ENCODE data around the gene SLC39A11. TPM values are rescaled to one million over a fixed set of nuclear protein-coding genes. Genes with fewer than 3 reads are reported as not detected.
A peak's percentile ranks its signal among the peaks of the same experiment; 100 is the strongest.

The SLC39A11 gene
- total RNA-seq: 100 to 1,000 TPM in 2 of 4 donors, 10 to 100 TPM in 2; 55.1 to 123 (median 97.0) TPM

GRCh38 chr17:73092523-73093135, at the start of gene SLC39A11:
Gene SLC39A11 (minus strand): TSS chr17:73092688. CDS start chr17:73088764, 3,924 bp downstream.
- H3K4me3 ChIP-seq (replicated peaks in 1 of 3): peak within 1 kb of the TSS; percentile 22 to 67 (median 46)
- H3K27ac ChIP-seq: peak within 1 kb of the TSS; percentile 74 to 80 (median 75)
- H3K36me3 ChIP-seq: peaks cover 1 to 2% of the 10 kb centered on the region in 2 donors
- peaks cover 17 to 22% of the 10 kb centered on the region in 2 donors for H3K4me1 ChIP-seq
- no peaks in the 10 kb centered on the region for H3K27me3 ChIP-seq
- no peaks in the 10 kb centered on the region for H3K9me3 ChIP-seq
- WGBS, 2 donors: 13 to 19% methylated on average over 14 to 21 of the region's 23 CpGs
- DNase-seq: peak; percentile 94 to 96
- intact Hi-C loops (cut with DNase I): no loop called here
- TF ChIP-seq CTCF (IDR thresholded peaks at IDR 0.05) (peak in 1 of 6 experiments; percentile 7), POLR2A (IDR thresholded peaks at IDR 0.05) (peak; percentile 10 to 71)

GRCh38 chr17:73141411-73141810, 48.9 kb upstream of the SLC39A11 start:
- intact Hi-C loops (cut with DNase I): no loop called here
- no peak overlapping the region for H3K4me3 ChIP-seq (replicated peaks in 1 of 3)
- no peak for DNase-seq
- H3K9me3 ChIP-seq: no peaks in the 10 kb centered on the region
- no peak overlapping the region for H3K27ac ChIP-seq
- no peaks in the 10 kb centered on the region for H3K36me3 ChIP-seq
- no peaks in the 10 kb centered on the region for H3K27me3 ChIP-seq
- H3K4me1 ChIP-seq: no peaks in the 10 kb centered on the region
- no peak for TF ChIP-seq POLR2A (IDR thresholded peaks at IDR 0.05)
- no peak for TF ChIP-seq CTCF (IDR thresholded peaks at IDR 0.05)
- 90 to 92% methylated on average over 6 of the region's 6 CpGs for WGBS, 2 donors

- no peak overlapping the region for H3K27ac ChIP-seq
- TF ChIP-seq CTCF (IDR thresholded peaks at IDR 0.05): no peak
- TF ChIP-seq POLR2A (IDR thresholded peaks at IDR 0.05): no peak
- no peaks in the 10 kb centered on the region for H3K9me3 ChIP-seq
- no peak overlapping the region for H3K4me3 ChIP-seq (replicated peaks in 1 of 3)
- WGBS, 2 donors: 58 to 59% methylated on average over 5 of the region's 5 CpGs
- intact Hi-C loops (cut with DNase I): no loop called here
- DNase-seq: no peak
- H3K27me3 ChIP-seq: no peaks in the 10 kb centered on the region
- H3K36me3 ChIP-seq: no peaks in the 10 kb centered on the region
- H3K4me1 ChIP-seq: no peaks in the 10 kb centered on the region
These were observed 48.1 kb upstream of the SLC39A11 start for GRCh38 chr17:73140566-73140965.

- DNase-seq: no peak
- Histone ChIP-seq H3K4me1 (no peaks in the 10 kb centered on the region), H3K27ac (no peak overlapping the region), H3K9me3 (no peaks in the 10 kb centered on the region), H3K4me3 (replicated peaks in 1 of 3) (no peak overlapping the region), H3K27me3 (no peaks in the 10 kb centered on the region), H3K36me3 (no peaks in the 10 kb centered on the region)
- intact Hi-C loops (cut with DNase I): no loop called here
- WGBS, 2 donors: 57 to 62% methylated on average over 4 of the region's 4 CpGs
- TF ChIP-seq POLR2A (IDR thresholded peaks at IDR 0.05): no peak
- no peak for TF ChIP-seq CTCF (IDR thresholded peaks at IDR 0.05)
These were observed 46.8 kb upstream of the SLC39A11 start for GRCh38 chr17:73139296-73139695.

- Histone ChIP-seq H3K9me3 (no peaks in the 10 kb centered on the region), H3K4me3 (replicated peaks in 1 of 3) (no peak overlapping the region), H3K36me3 (no peaks in the 10 kb centered on the region), H3K27me3 (no peaks in the 10 kb centered on the region), H3K27ac (no peak overlapping the region), H3K4me1 (no peaks in the 10 kb centered on the region)
- WGBS, 2 donors: 34 to 47% methylated on average over 5 to 7 of the region's 11 CpGs
- intact Hi-C loops (cut with DNase I): no loop called here
- TF ChIP-seq POLR2A (IDR thresholded peaks at IDR 0.05): no peak
- no peak for TF ChIP-seq CTCF (IDR thresholded peaks at IDR 0.05)
- DNase-seq: peak; percentile 17 to 20
These were observed 46.2 kb upstream of the SLC39A11 start for GRCh38 chr17:73138541-73139138.

Measured in thyroid gland (tissue), 4 donors.